Measurements from ENCODE around the gene PGK2.
"Not testable (repeated sequence)": the region's sequence is repeated elsewhere in the genome, so short reads cannot be mapped to it uniquely, and the experiment has no call there.

Gene PGK2

GRCh38 chr6:49787176-49787575, at the start of gene PGK2:
Gene PGK2, minus strand, starts transcription at chr6:49787285. Its CDS starts 98 bp downstream, at chr6:49787187.
- DNase-seq, result no peak

GRCh38 chr6:49835140-49835539, 48.1 kb upstream of the PGK2 start:
- no peak for DNase-seq

- DNase-seq, result no peak
Measured at GRCh38 chr6:49833386-49833785, 46.3 kb upstream of the PGK2 start.

- no peak for DNase-seq
Measured at GRCh38 chr6:49826743-49827406, 39.8 kb upstream of the PGK2 start.

- DNase-seq, result no peak
Measured at GRCh38 chr6:49815166-49815565, 28.1 kb upstream of the PGK2 start.

GRCh38 chr6:49813248-49813647, 26.2 kb upstream of the PGK2 start:
- no peak for DNase-seq

GRCh38 chr6:49806145-49806544, 19.1 kb upstream of the PGK2 start:
- DNase-seq, result no peak

GRCh38 chr6:49805246-49805645, 18.2 kb upstream of the PGK2 start:
- DNase-seq, result no peak

GRCh38 chr6:49801525-49801924, 14.4 kb upstream of the PGK2 start:
- DNase-seq, result no peak

- no peak for DNase-seq
Measured at GRCh38 chr6:49799090-49799489, 12.0 kb upstream of the PGK2 start.

- not testable (repeated sequence) for DNase-seq
Measured at GRCh38 chr6:49796842-49797455, 9.9 kb upstream of the PGK2 start.

- DNase-seq, result no peak
Measured at GRCh38 chr6:49790341-49790740, 3.3 kb upstream of the PGK2 start.

- DNase-seq, result no peak
Measured at GRCh38 chr6:49784272-49784671, 2.8 kb downstream of the PGK2 start.

- no peak for DNase-seq
Measured at GRCh38 chr6:49782725-49783124, 4.4 kb downstream of the PGK2 start.

GRCh38 chr6:49782293-49782692, 4.8 kb downstream of the PGK2 start:
- no peak for DNase-seq

- no peak for DNase-seq
Measured at GRCh38 chr6:49776444-49776843, 10.6 kb downstream of the PGK2 start.

GRCh38 chr6:49775043-49775442, 12.0 kb downstream of the PGK2 start:
- DNase-seq, result no peak

GRCh38 chr6:49772285-49772684, 14.8 kb downstream of the PGK2 start:
- DNase-seq, result no peak

GRCh38 chr6:49766762-49767161, 20.3 kb downstream of the PGK2 start:
- DNase-seq, result no peak

GRCh38 chr6:49764571-49765236, 22.4 kb downstream of the PGK2 start:
- no peak for DNase-seq

- DNase-seq, result no peak
Measured at GRCh38 chr6:49744259-49744658, 42.8 kb downstream of the PGK2 start, which contains the start of gene CRISP3. Gene CRISP3, minus strand, starts transcription at chr6:49744388. Its CDS starts 21 bp downstream, at chr6:49744367.

GRCh38 chr6:49743429-49743828, 43.7 kb downstream of the PGK2 start:
- DNase-seq, result no peak

GRCh38 chr6:49739423-49739822, 47.7 kb downstream of the PGK2 start:
- DNase-seq, result no peak

- no peak for DNase-seq
Measured at GRCh38 chr6:49736017-49736508, 51.0 kb downstream of the PGK2 start.

Data from activated effector memory CD4-positive, alpha-beta T cell treated with anti-CD3 and anti-CD28 coated beads, Interleukin-2, amount 50 U/mL, for 16 hours (primary cell).